Esophagus muscularis mucosa (tissue), 4 donors: ENCODE measurements around the gene SLC48A1.

Experiments
- CTCF ChIP-seq, 3 experiments: fragments of 200-600 bp in 2 of 3; fragments of 450-650 bp in 1 of 3; sonication (generic) in 2 of 3; IDR thresholded peaks; one replicate each; pipeline ENCODE4 v1.5.1; 2017 to 2019; ENCODE audit warnings: antibody characterized with exemption in 3 of 3, mild to moderate bottlenecking in 2 of 3, moderate library complexity in 1 of 3
- EP300 ChIP-seq: sonication (generic); formaldehyde crosslinking; IDR thresholded peaks from one replicate; pipeline ENCODE4 v1.6.1; 2017; ENCODE audit warnings: antibody characterized with exemption
- POLR2A ChIP-seq: fragments of 450-650 bp; IDR thresholded peaks from one replicate; pipeline ENCODE4 v1.6.1; 2017; ENCODE audit warnings: antibody characterized with exemption, moderate library complexity, mild to moderate bottlenecking, low read depth
- POLR2AphosphoS5 ChIP-seq, 2 donors: sonication (generic); formaldehyde crosslinking; IDR thresholded peaks; one replicate each; pipeline ENCODE4 v1.6.1; 2017; ENCODE audit warnings: antibody characterized with exemption in 2 of 2

GRCh38 chr12:47787596-47788319, 14.7 kb downstream of the SLC48A1 start:
- TF ChIP-seq CTCF (IDR thresholded peaks at IDR 0.05), result no peak
- no peak for TF ChIP-seq POLR2A
- TF ChIP-seq EP300, result no peak
- no peak for TF ChIP-seq POLR2AphosphoS5 (IDR thresholded peaks at IDR 0.05)
